ENCODE results near the gene SH2D3C.

The SH2D3C gene

GRCh38 chr9:127809540-127810377 lies 31.3 kb upstream of the SH2D3C start:
- H3K4me3 ChIP-seq = no peak overlapping the region
- peak overlapping the region in 5 of 21 experiments; percentile 6 to 59 (median 57) for H3K27ac ChIP-seq

GRCh38 chr9:127809002-127809539 lies 30.6 kb upstream of the SH2D3C start:
- peak overlapping the region in 4 of 21 experiments; percentile 43 to 59 (median 58) for H3K27ac ChIP-seq
- H3K4me3 ChIP-seq = no peak overlapping the region

- no peak overlapping the region for H3K27ac ChIP-seq
- no peak overlapping the region for H3K4me3 ChIP-seq
These were observed 30.0 kb upstream of the SH2D3C start for GRCh38 chr9:127808347-127809001.

- H3K27ac ChIP-seq = no peak overlapping the region
These were observed 28.4 kb upstream of the SH2D3C start for GRCh38 chr9:127806871-127807270.

GRCh38 chr9:127805620-127806019 lies 27.2 kb upstream of the SH2D3C start:
- H3K27ac ChIP-seq = no peak overlapping the region

More at GRCh38 chr9:127806871-127807270, 28.4 kb upstream of the SH2D3C start:
- no peak overlapping the region for H3K4me3 ChIP-seq

GRCh38 chr9:127803507-127804352 lies 25.3 kb upstream of the SH2D3C start:
- Histone ChIP-seq H3K27ac (peak overlapping the region; percentile 78 to 93 (median 89)), H3K4me3 (peak overlapping the region; percentile 42 to 76 (median 63))

More at GRCh38 chr9:127805620-127806019, 27.2 kb upstream of the SH2D3C start:
- no peak overlapping the region for H3K4me3 ChIP-seq

- H3K4me3 ChIP-seq = peak within 1 kb of the TSS; percentile 42 to 76 (median 63)
These were observed 24.3 kb upstream of the SH2D3C start, which contains the start of gene FPGS for GRCh38 chr9:127802576-127803443. FPGS (plus strand) TSS chr9:127802882; CDS start chr9:127802925, 43 bp downstream.

GRCh38 chr9:127801955-127802575 lies 23.6 kb upstream of the SH2D3C start:
- H3K4me3 ChIP-seq = peak overlapping the region; percentile 42 to 76 (median 63)

More at GRCh38 chr9:127802576-127803443, 24.3 kb upstream of the SH2D3C start, which contains the start of gene FPGS:
- peak within 1 kb of the TSS; percentile 78 to 93 (median 89) for H3K27ac ChIP-seq

GRCh38 chr9:127796852-127797370 lies 18.4 kb upstream of the SH2D3C start:
- H3K27ac ChIP-seq = peak overlapping the region in 4 of 21 experiments; percentile 14 to 50 (median 35)
- no peak overlapping the region for H3K4me3 ChIP-seq

More at GRCh38 chr9:127801955-127802575, 23.6 kb upstream of the SH2D3C start:
- H3K27ac ChIP-seq = peak overlapping the region in 20 of 21 experiments; percentile 37 to 93 (median 89)

- Histone ChIP-seq H3K4me3 (no peak overlapping the region), H3K27ac (peak overlapping the region in 4 of 21 experiments; percentile 14 to 50 (median 35))
These were observed 17.9 kb upstream of the SH2D3C start for GRCh38 chr9:127796225-127796813.

GRCh38 chr9:127794001-127794791 lies 15.7 kb upstream of the SH2D3C start:
- Histone ChIP-seq H3K27ac (peak overlapping the region in 3 of 21 experiments; percentile 8 to 43 (median 42)), H3K4me3 (no peak overlapping the region)

GRCh38 chr9:127793093-127793708 lies 14.7 kb upstream of the SH2D3C start:
- peak overlapping the region in 2 of 21 experiments; percentile 10 to 12 for H3K27ac ChIP-seq
- H3K4me3 ChIP-seq = no peak overlapping the region

GRCh38 chr9:127792417-127793031 lies 14.1 kb upstream of the SH2D3C start:
- no peak overlapping the region for H3K27ac ChIP-seq
- no peak overlapping the region for H3K4me3 ChIP-seq

GRCh38 chr9:127791085-127791484 lies 12.6 kb upstream of the SH2D3C start:
- no peak overlapping the region for H3K27ac ChIP-seq
- H3K4me3 ChIP-seq = no peak overlapping the region

- peak overlapping the region in 1 of 21 experiments; percentile 24 for H3K27ac ChIP-seq
- H3K4me3 ChIP-seq = no peak overlapping the region
These were observed 11.8 kb upstream of the SH2D3C start for GRCh38 chr9:127790094-127790855.
